ENCODE data around the gene NUDT6.
"Not testable (repeated sequence)": the region's sequence is repeated elsewhere in the genome, so short reads cannot be mapped to it uniquely, and the experiment has no call there.

The NUDT6 gene, protein sequence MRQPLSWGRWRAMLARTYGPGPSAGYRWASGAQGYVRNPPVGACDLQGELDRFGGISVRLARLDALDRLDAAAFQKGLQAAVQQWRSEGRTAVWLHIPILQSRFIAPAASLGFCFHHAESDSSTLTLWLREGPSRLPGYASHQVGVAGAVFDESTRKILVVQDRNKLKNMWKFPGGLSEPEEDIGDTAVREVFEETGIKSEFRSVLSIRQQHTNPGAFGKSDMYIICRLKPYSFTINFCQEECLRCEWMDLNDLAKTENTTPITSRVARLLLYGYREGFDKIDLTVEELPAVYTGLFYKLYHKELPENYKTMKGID

DNA sequence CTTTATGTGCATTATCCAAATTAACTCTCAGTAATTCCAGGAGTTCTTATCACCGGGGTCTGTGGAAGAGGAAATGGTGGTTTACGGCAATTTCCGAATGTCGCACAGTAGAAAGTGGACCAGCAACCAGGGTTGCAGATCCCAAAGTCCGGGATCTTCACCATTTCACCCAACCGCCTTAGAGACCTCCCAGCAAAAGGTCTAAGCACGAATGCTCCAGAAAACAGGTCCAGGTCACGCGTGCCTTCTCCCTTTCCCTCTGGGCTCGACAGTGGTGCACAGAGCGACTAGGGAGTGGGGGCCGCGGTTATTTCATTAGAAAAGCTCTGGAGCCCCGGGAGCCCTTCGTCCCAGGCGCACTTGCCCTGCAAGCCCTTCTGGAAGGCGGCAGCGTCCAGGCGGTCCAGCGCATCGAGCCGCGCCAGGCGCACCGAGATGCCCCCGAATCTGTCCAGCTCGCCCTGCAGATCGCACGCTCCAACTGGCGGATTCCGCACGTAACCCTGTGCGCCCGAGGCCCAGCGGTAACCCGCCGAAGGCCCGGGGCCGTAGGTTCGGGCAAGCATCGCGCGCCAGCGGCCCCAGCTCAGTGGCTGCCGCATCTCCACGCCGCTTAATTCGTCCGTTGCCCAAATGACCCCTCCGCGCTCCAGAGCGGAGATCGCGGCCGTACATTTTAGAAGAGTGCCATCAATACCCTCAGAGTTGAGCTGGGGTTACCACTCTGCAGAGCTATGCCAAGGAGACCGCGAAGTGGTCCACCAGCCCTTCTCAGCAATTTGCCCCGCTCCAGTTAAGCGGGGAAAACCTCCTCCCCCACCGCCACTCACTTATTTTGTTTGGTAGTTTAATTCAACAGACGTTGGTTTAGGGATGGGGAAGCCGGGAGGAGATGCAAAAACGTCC, at the start of gene NUDT6:
TSS of gene NUDT6 (minus strand) at position 627 of the 906 bp plus-strand sequence. CDS start at position 602, 25 bp downstream.
- in situ Hi-C loops (cut with MboI; ENCODE audit: low sequenced_read_pairs), result no loop called here

DNA sequence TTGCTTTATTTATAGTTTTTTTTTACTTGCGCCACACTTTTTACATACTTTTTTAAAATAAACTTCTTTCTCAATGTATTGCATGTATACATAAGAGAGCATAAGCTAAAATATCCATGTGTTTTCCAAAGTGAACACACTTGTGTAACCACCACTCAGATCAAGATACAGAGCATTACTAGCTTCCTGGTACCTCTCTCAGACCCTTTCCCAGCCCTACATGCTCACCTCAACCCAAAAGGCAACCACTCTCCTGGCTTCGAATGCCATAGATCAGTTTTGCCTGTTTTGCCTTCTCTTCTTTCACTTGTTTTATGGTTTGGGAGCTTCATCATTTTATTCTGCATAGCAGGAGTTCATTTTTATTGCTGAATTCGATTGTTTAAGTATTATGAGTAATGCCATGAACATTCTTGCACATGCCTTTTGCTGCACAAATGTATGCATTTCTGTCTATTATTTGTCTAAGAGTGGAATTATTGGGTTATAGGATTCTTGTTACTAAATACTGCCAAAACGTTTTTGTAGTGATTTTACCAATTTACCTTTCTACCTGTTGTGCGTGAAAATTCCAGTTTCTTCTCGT, 45.9 kb upstream of the NUDT6 start:
- in situ Hi-C loops (cut with MboI; ENCODE audit: low sequenced_read_pairs), result no loop called here

DNA sequence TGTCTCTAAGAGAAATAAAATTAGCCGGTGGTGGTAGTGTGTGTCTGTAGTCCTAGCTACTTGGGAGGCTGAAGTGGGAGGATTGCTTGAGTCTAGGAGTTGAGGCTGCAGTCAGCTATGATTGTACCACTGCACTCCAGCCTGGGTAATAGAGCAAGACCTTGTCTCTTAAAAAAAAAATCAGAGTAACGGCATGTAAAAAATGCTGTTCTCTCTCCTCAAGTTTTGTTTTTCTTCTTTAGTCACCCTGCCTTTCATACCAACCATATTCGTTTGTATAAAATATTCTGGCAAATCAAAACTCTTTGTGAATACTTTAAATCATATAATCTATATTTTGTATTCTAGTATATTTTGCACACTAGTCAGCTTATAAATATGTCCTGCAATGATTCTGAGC, 44.8 kb upstream of the NUDT6 start:
- in situ Hi-C loops (cut with MboI; ENCODE audit: low sequenced_read_pairs), result no loop called here

DNA sequence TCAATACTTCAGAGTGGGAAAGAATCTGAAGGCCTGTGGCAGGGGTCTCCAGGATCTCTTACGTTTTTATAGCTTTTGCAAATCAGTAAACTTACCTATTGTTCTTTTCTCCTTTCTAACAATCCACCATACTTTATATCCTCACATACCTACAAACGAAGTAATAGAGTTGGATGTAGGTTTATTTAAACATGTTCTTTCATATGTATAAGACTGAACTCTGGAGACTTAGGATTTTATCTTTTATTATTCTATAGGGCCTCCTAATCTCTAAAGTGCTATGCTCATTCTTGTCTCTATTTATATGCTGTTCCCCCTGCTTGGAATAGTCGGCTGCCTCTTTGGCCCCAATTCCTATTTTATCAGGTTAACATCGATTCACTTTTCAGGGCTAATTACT, 43.8 kb upstream of the NUDT6 start:
- in situ Hi-C loops (cut with MboI; ENCODE audit: low sequenced_read_pairs), result no loop called here

DNA sequence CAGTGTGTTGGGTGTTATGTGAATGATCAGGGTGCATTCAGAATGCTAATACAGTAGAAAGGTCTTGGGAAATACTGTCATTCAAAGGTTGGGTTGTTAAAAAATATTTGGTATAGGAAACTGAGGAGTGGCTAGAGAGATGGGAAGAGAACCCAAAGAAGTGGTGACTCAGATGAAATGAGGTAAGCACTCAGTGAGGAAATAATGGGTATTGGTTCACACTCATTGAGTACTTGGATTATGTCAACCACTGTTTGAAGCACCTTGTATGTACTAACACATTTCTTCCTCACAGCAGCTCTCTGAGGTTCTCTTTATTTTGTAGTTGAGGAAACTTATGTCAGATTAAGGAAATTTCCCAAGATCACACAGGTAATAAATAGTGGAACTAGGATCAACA, 40.8 kb upstream of the NUDT6 start:
- in situ Hi-C loops (cut with MboI; ENCODE audit: low sequenced_read_pairs), result no loop called here

DNA sequence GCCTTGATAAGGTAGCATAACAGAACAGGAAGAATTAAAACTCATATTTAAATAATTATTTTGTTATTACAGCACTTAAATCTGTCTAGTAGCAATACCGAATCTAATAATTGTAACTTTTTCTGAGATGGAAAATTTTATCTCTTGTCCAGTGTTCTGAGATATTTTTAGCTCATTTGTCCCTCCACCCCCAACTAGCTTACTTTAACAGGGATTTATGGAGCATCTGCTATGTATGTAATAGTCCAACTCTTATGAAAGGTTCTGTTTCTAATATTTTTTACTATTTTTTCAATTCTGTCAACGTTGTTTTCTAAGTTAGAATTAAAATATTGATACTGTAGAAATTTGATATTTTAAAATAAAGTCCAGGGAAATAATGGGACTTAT, 38.2 kb upstream of the NUDT6 start:
- in situ Hi-C loops (cut with MboI; ENCODE audit: low sequenced_read_pairs), result no loop called here

DNA sequence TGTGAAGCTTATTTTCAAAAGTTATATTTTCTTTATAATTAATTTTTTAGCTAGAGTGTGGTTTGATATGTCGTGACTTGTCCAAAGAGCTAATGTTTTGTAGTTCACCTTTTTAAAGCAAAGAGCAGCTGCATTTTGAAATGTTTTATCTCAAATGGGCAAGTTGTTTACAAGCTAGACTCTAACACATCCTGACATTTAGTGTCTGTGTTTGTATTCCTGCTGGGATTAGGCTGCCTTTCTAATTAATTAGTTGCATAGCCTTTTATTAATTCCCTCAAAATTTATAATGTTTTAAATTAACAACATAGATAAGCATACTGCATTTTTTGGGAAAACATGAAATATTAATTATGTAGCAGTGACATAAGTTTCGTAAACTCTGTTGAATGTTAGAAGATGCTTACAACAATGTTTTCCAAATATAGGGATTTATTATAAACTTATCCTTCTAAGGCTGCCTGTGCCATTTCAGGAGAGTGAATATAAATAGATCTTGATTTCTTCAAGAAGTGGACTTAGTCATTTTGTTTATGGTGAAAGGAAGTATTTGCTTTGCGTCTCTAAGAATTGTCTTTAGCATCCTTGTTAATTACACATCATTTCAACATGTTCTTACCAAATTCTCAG, 37.7 kb upstream of the NUDT6 start:
- in situ Hi-C loops (cut with MboI; ENCODE audit: low sequenced_read_pairs), result no loop called here

DNA sequence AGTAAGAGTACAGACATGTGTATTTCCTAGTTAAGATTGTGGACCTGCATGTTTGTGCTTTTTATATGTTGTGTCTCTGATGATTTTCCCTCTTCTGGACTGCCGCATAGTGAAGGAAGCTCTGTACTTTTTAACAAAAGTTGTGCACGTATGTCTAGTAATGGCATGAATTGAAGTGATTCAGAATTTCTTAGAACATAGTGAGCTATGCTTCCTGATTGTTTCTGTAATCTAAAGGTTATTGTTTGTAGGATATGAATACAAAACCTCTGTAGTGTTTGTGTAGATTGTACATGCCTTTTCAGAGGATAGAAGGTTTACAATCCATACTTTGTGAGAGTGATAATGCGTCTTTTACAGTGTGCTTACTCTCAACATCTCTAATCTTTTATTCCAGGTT, 37.0 kb upstream of the NUDT6 start:
- in situ Hi-C loops (cut with MboI; ENCODE audit: low sequenced_read_pairs), result no loop called here

DNA sequence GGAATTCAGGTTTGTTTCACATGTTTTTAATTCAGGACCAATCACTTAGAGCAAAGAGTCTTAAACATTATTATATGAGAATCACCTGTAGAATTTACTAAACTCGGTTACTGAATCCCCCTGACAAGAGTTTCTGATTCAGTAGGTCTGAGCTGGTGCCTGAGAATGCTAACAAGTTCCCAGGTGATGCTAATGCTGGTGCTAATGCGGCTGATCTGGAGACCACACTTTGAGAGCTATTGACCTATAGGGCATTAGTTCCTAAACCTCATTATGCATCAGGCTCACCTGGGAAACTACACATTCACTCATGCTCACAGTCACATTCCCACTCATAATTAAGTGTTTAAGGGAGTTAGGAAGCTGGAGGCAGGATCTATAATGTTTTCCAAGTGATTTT, 36.1 kb upstream of the NUDT6 start:
- in situ Hi-C loops (cut with MboI; ENCODE audit: low sequenced_read_pairs), result no loop called here

DNA sequence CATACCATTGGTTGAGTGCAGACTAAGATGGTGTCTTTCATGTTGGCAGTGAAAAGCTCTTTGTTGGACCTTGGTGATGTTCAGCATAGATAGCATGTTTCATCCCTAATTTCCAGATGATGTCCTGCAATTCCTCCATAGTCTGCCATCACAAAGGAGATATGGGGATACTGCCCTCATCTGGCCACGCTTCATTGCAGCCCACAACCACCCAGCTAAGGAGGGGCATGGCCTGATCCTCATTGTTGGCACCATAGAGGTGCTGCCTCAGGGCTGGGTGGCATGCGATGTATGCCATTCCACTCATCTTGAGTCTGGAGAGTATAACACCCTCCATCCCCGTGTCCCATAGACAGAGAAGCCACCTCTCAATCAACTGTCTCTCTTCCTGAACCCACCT, 31.5 kb upstream of the NUDT6 start:
- in situ Hi-C loops (cut with MboI; ENCODE audit: low sequenced_read_pairs), result no loop called here

DNA sequence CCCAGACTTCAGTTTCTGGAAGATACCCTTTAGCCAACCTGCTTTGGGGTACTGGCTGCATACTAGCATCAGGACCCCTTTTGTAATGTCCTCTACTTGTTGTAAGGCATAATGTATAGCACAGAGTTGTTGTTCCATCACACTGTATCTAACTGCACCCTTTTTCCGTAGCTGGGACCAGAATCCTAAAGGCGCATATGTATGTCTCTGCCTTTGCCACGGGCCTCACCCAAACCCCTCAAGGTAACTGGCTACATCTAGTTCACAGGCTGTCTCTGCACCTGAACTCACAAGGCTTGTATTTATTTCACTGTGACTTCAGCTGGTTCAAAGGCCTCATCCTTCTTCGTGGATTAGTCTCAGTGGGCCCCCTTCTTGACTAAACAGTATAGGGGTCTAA, 29.6 kb upstream of the NUDT6 start:
- in situ Hi-C loops (cut with MboI; ENCODE audit: low sequenced_read_pairs), result no loop called here

DNA sequence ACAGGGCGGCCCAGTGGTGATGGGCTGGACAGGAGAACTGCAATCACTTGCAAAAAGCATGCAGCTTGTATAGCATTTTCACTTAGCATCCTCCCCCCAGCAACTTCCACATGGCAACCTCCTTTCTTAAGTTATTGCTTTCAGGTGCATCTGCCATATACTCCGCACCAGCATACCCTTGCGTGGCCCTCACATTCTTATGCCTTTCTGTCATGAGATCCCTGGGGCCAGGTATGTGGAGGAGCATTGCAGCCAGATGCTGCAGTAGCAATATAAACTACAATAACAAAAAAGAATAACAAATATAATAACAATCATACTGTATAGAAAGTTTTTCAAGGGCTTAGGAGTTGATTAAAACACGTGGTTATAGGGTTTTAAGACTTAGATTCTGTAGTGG, 26.3 kb upstream of the NUDT6 start:
- in situ Hi-C loops (cut with MboI; ENCODE audit: low sequenced_read_pairs), result no loop called here

DNA sequence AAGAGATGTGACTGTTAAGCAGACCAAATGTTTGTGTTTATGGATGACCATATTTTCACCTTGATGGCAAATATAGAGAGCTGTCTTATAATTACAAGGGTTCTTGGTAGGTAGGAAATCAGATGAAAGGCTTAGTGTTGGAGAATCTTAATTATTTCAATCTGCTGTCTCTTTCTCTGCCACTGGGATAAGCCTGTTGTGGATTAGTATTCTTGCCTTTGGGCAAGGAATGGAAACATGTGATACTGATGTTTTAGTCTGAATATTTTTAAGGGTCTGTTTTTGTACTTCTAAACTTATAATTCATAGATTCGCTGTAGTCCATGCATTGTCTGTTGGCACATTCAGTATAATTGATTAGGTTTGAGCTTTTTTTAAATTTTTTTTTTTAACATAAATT, 23.7 kb upstream of the NUDT6 start:
- in situ Hi-C loops (cut with MboI; ENCODE audit: low sequenced_read_pairs), result no loop called here

DNA sequence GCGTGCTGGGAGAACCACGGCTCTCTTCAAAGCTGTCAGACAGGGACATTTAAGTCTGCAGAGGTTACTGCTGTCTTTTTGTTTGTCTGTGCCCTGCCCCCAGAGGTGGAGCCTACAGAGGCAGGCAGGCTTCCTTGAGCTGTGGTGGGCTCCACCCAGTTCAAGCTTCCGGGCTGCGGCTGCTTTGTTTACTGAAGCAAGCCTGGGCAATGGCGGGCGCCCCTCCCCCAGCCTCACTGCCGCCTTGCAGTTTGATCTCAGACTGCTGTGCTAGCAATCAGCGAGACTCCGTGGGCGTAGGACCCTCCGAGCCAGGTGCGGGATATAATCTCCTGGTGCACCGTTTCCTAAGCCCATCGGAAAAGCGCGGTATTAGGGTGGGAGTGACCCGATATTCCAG, 22.7 kb upstream of the NUDT6 start:
- in situ Hi-C loops (cut with MboI; ENCODE audit: low sequenced_read_pairs), result not testable (repeated sequence)

DNA sequence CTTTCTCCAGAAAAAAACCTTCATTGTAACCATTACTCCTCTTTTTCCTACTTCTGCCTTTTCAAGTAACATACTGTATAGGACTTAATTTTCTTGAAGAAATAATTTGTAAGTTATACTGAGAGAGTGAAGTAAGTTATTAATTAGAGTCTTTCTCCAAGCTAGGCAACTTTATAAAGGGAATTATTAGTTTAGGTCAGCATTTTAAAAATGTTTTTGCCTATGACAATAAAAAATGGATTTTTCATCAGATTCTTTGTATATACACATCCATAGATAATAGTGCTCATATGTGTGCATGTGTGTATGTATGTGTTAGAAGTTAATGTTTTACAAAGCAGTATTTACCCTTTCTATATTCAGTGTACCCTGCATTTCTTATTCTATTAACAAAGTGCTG, 10.4 kb upstream of the NUDT6 start:
- in situ Hi-C loops (cut with MboI; ENCODE audit: low sequenced_read_pairs), result no loop called here

DNA sequence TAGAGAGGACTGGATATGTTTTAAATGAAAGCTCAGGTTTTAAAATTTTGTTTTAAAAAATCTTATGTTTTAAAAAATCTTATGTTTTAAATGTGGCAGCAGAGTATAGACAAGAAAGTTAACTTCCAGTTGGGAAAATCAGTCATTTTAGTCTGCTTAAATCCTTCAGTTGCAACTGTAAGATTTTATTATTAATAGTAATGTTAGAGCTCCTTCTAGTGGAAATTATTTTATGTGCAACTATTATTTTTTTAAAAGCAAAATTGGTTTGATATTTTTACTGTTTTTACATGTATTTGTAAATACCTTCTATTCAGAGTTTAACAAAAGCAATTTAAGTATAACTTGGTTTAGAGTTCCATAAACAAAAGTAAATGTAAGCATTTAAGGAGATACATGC, 8.5 kb upstream of the NUDT6 start:
- in situ Hi-C loops (cut with MboI; ENCODE audit: low sequenced_read_pairs), result no loop called here

DNA sequence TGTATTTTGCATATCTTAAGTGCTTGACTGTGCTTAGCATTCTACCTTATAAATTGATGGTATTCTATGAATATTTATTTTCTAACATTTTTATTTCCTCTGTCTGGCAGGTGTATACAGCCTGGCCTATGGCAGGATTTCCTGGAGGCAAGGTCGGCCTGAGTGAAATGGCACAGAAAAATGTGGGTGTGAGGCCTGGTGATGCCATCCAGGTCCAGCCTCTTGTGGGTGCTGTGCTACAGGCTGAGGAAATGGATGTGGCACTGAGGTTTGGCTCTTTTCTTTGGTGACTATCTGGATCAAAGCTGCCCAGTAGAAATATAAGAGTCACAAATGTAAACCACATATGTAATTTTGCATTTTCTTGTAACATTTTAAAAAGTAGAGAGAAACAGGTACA, 6.5 kb upstream of the NUDT6 start:
- in situ Hi-C loops (cut with MboI; ENCODE audit: low sequenced_read_pairs), result no loop called here

DNA sequence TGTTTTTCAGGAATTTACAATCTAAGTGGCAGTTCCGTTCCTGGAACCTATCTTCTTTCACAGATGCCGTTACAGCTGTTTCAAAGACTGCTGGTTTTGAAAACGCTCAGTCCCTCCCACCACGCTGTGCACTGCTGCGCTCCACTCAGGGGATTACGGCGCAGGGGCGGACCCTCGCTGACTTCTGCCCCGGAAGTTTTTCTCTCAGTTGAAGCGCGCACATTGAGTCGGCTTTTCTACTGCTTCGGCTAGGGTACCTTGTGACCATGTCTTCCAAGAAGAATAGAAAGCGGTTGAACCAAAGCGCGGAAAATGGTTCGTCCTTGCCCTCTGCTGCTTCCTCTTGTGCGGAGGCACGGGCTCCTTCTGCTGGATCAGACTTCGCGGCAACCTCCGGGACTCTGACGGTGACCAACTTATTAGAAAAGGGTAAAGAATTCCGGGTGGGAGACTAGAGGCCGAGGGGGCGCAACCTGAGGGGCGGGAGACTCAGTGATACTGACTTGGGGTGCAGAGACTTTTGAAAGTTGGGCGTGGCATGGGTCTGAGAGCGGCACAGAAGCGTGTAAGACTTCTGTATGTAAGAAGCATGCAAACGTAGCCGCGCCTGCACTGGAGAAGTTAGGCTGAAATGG, 597 bp upstream of the NUDT6 start:
- in situ Hi-C loops (cut with MboI; ENCODE audit: low sequenced_read_pairs), result no loop called here

DNA sequence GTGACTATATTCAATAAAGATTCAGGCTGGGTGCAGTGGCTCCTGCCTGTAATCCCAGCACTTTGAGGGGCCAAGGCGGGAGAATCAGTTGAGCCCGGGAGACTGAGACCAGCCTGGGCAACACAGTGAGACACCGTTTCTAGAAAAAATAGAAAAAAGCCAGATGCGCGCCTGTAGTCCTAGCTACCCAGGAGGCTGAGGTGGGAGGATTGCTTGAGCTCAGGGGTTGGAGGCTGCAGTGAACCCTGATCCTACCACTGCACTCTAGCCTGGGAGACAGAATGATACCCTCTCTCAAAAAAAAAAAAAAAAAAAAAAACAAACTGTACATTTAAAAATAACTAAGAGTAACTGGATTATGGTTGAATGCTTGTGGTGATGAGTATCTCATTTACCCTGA, 1.1 kb downstream of the NUDT6 start:
- in situ Hi-C loops (cut with MboI; ENCODE audit: low sequenced_read_pairs), result no loop called here

DNA sequence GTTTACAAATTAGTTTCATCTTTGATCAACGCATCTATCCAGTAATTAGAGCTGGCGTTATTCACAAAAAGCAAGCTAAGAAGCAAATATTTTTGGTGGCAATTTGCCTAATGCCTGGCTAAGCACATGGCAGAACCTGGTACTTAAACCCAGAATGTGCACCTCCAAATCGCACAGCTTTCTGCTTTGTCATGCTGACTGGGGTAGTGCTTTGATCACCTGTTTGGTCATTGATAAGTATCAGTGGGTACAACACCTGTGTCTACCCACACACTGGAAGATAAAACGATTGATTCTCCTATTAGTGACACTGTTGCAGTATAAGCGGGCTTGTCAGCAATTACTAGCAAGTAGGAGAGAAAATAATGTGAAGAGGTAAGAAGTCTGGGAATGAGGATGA, 1.9 kb downstream of the NUDT6 start:
- in situ Hi-C loops (cut with MboI; ENCODE audit: low sequenced_read_pairs), result no loop called here

DNA sequence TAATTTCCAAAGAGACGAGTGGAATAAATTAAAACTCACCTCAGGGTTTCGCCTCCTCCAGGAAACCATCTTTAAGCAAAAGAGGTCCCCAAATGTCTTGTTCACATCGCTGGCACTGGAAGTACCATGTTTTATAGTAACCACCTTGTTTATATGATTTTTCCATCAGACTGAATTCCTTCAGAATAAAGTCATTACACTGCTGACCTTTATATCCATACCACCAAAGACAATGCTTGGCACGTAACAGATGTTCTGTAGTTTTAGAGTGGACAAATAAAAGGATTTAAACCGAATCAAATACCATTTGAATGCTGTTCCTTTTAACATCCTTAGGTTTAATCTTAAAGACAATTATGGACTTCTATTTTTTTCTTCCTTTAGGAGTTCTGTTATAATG, 4.7 kb downstream of the NUDT6 start:
- in situ Hi-C loops (cut with MboI; ENCODE audit: low sequenced_read_pairs), result no loop called here
